HepG2 (cell line): ENCODE measurements around the gene POLR3E. TPM values are rescaled to one million over a fixed set of nuclear protein-coding genes. Genes with fewer than 3 reads are reported as not detected.

Source experiments
- BRF2 ChIP-seq: sonication (generic); formaldehyde crosslinking; IDR thresholded peaks from 2 replicates; pipeline ENCODE4 v1.8.1; 2022; ENCODE audit warnings: mild to moderate bottlenecking, missing genetic modification reagents
- DRAP1 ChIP-seq: IDR thresholded peaks from 2 replicates; pipeline ENCODE4 v1.6.1; 2016; ENCODE audit warnings: missing genetic modification reagents, missing compliant biosample characterization
- ETV5 ChIP-seq: IDR thresholded peaks from 2 replicates; pipeline ENCODE4 v1.6.1; 2018; ENCODE audit warnings: missing biosample characterization, missing genetic modification reagents, inconsistent platforms, borderline replicate concordance
- FOXO1 ChIP-seq: sonication (generic); formaldehyde crosslinking; IDR thresholded peaks from 2 replicates; pipeline ENCODE4 v1.4.0; 2020; ENCODE audit warnings: missing genetic modification reagents
- FUBP1 ChIP-seq: sonication (generic); formaldehyde crosslinking; IDR thresholded peaks from 2 replicates; pipeline ENCODE4 v1.5.1; 2020; ENCODE audit warnings: missing genetic modification reagents, mild to moderate bottlenecking, borderline replicate concordance
- HIC2 ChIP-seq: sonication (generic); formaldehyde crosslinking; IDR thresholded peaks from 2 replicates; pipeline ENCODE4 v1.9.0; 2022; ENCODE audit warnings: low read depth, missing genetic modification reagents
- KDM5A ChIP-seq: fragments of 200-600 bp; sonication (generic); IDR thresholded peaks from 2 replicates; pipeline ENCODE4 v1.7.0; 2018; ENCODE audit warnings: antibody characterized with exemption, mild to moderate bottlenecking, low read length, borderline replicate concordance
- MXD1 ChIP-seq: sonication (generic); formaldehyde crosslinking; IDR thresholded peaks from 2 replicates; pipeline ENCODE4 v1.4.0; 2020; ENCODE audit warnings: mild to moderate bottlenecking, missing genetic modification reagents
- MXI1 ChIP-seq: IDR thresholded peaks from 3 replicates; pipeline ENCODE4 v1.6.1; 2012; ENCODE audit warnings: low read depth, low read length, inconsistent platforms, borderline replicate concordance
- SALL1 ChIP-seq: sonication (generic); formaldehyde crosslinking; IDR thresholded peaks from 2 replicates; pipeline ENCODE4 v1.8.0; 2022; ENCODE audit warnings: mild to moderate bottlenecking, missing genetic modification reagents
- SMAD3 ChIP-seq: sonication (generic); formaldehyde crosslinking; IDR thresholded peaks from 2 replicates; pipeline ENCODE4 v1.4.0; 2020; ENCODE audit warnings: missing genetic modification reagents
- STAG1 ChIP-seq: sonication (generic); formaldehyde crosslinking; IDR thresholded peaks from 2 replicates; pipeline ENCODE4 v1.4.0; 2020; ENCODE audit warnings: missing genetic modification reagents
- TRIM22 ChIP-seq: fragments of 450-650 bp; IDR thresholded peaks from 2 replicates; pipeline ENCODE4 v1.6.1; 2017
- ZFY ChIP-seq: sonication (generic); formaldehyde crosslinking; IDR thresholded peaks from 2 replicates; pipeline ENCODE4 v1.4.0; 2020; ENCODE audit warnings: missing genetic modification reagents
- ZNF30 ChIP-seq: sonication (generic); formaldehyde crosslinking; IDR thresholded peaks from 2 replicates; pipeline ENCODE4 v1.5.0; 2020; ENCODE audit warnings: mild to moderate bottlenecking, missing genetic modification reagents
- ZNF354B ChIP-seq: sonication (generic); formaldehyde crosslinking; IDR thresholded peaks from 2 replicates; pipeline ENCODE4 v1.8.0; 2022; ENCODE audit warnings: mild to moderate bottlenecking, missing genetic modification reagents
- ZNF383 ChIP-seq: sonication (generic); formaldehyde crosslinking; IDR thresholded peaks from 2 replicates; pipeline ENCODE4 v1.4.0; 2020; ENCODE audit warnings: missing genetic modification reagents, mild to moderate bottlenecking, borderline replicate concordance
- ZNF546 ChIP-seq: sonication (generic); formaldehyde crosslinking; conservative IDR thresholded peaks from 2 replicates; pipeline ENCODE4 v1.8.1; 2023; ENCODE audit warnings: mild to moderate bottlenecking, missing genetic modification reagents
- ZNF772 ChIP-seq: sonication (generic); formaldehyde crosslinking; IDR thresholded peaks from 2 replicates; pipeline ENCODE4 v1.5.0; 2020; ENCODE audit warnings: mild to moderate bottlenecking, missing genetic modification reagents
- ZNF773 ChIP-seq: sonication (generic); formaldehyde crosslinking; IDR thresholded peaks from 2 replicates; pipeline ENCODE4 v1.4.0; 2020; ENCODE audit warnings: missing genetic modification reagents, borderline replicate concordance
- ZNF792 ChIP-seq: IDR thresholded peaks from 2 replicates; pipeline ENCODE4 v1.6.1; 2016
- ZNF878 ChIP-seq: sonication (generic); formaldehyde crosslinking; IDR thresholded peaks from 2 replicates; pipeline ENCODE4 v1.8.1; 2023; ENCODE audit warnings: mild to moderate bottlenecking, missing genetic modification reagents, moderate library complexity
- ZSCAN20 ChIP-seq: sonication (generic); formaldehyde crosslinking; IDR thresholded peaks from 2 replicates; pipeline ENCODE4 v1.4.0; 2020; ENCODE audit warnings: missing genetic modification reagents, mild to moderate bottlenecking, borderline replicate concordance
- ZZZ3 ChIP-seq: sonication (generic); formaldehyde crosslinking; IDR thresholded peaks from 2 replicates; pipeline ENCODE4 v1.4.0; 2020; ENCODE audit warnings: missing genetic modification reagents, mild to moderate bottlenecking, borderline replicate concordance
- polyA plus RNA-seq, 8 experiments: library from polyadenylated mRNA; depleted of rRNA in 3 of 8; stranded (reverse) in 7 of 8; unstranded in 1 of 8; fragments of >200 nt; fragmentation: Illumina TruSeq in 4 of 8; extraction: Trizol in 4 of 8; gene quantifications; 2 replicates each; pipeline versions ENCODE4 v1.2.1 to v1.2.3, GENCODE V29; 2011 to 2016; ENCODE audit warnings: low read depth in 4 of 8, missing spikeins in 1 of 8, mixed read lengths in 1 of 8; ENCODE audit not compliant: insufficient read depth in 1 of 8
- total RNA-seq, 5 experiments: library from RNA; depleted of rRNA; stranded (reverse); fragments of >200 nt; fragmentation: Illumina TruSeq; extraction: Trizol; gene quantifications; 2 replicates each; pipeline ENCODE4 v1.2.3, GENCODE V29; 2016; ENCODE audit warnings: low read depth in 1 of 5

POLR3E gene
- total and polyA plus RNA-seq, 2 of the 13 experiments (the other 11 are each of a cell fraction or from before 2014, with no cell fraction given): 135 to 262 TPM

GRCh38 chr16:22353933-22354541 lies 56.8 kb downstream of the POLR3E start (continued):
- TF ChIP-seq MXI1 (no peak; the same call in 2 of the 3 replicates), STAG1 (CRISPR knock-in tag) (no peak), SALL1 (CRISPR knock-in tag) (peak; percentile 75; the same call in 1 of the 2 replicates), ZNF792 (CRISPR knock-in tag) (no peak), ZNF772 (CRISPR knock-in tag) (no peak), HIC2 (CRISPR knock-in tag) (no peak), BRF2 (CRISPR knock-in tag) (no peak), FOXO1 (peak; percentile 59; the same call in 1 of the 2 replicates), ZZZ3 (CRISPR knock-in tag) (no peak), MXD1 (CRISPR knock-in tag) (no peak), ZSCAN20 (CRISPR knock-in tag) (no peak), DRAP1 (CRISPR knock-in tag) (peak; percentile 39; the same call in 1 of the 2 replicates), KDM5A (no peak), ZFY (CRISPR knock-in tag) (no peak; the same call in 1 of the 2 replicates), ZNF383 (no peak), TRIM22 (no peak), ZNF546 (no peak), FUBP1 (CRISPR knock-in tag) (0 out of 2 replicates have a peak, but pooled peaks have one; percentile 15), ZNF30 (CRISPR knock-in tag) (no peak), ZNF354B (CRISPR knock-in tag) (no peak), ZNF773 (CRISPR knock-in tag) (no peak), ETV5 (CRISPR knock-in tag) (no peak; the same call in 1 of the 2 replicates), SMAD3 (CRISPR knock-in tag) (0 out of 2 replicates have a peak, but pooled peaks have one; percentile 4), ZNF878 (CRISPR knock-in tag) (no peak)
